HS-5 (cell line): Measurements from ENCODE around the gene MAP9.
"Not testable (repeated sequence)": the region's sequence is repeated elsewhere in the genome, so short reads cannot be mapped to it uniquely, and the experiment has no call there.

Experiments
- DNase-seq: peaks from one replicate; pipeline ENCODE4 v3.0.0-alpha.2; 2012; ENCODE audit warnings: low read depth

MAP9 gene

DNA sequence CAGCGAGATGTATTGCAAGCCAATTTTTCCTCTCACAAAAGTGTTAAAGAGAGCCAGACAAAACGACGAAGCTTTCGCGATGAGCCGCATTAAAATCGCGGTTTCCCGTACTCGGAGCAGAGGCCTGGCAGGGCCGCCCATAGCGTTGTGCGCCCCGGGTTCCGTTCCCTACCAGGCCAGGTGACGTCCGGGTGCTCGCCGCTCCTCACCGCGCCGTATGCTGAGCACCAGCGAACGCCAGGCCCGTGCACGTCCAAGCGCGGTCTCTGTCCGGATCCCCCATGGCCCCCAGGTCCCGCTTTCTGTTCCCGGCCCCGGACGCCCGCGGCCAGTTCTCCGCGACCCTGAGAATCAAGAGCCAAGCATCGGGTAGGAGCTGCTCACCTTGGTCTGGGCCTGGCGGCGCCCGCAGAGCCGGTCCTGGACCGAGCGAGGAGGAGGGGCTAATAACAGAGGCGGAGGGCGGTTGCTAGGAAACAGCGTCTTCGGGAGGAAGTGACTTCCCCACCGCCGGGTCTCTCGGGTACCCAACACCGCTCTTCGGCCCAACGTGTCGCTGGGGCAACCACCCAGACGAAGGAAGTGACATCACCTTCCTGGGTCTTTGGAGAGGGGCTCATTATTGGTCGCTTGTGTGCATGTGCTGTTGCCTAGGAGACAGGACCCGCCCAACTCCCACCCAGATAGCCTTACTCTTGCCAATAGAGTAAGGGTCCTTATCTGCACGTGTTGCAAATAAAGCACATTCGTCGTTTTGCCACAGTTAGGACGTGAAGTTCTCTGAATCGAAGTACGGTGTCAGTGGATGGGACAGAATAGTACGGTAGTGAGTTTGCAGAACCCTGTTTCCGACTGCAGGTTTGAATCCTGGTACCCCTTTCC is at the start of gene MAP9:
TSS of gene MAP9 (minus strand) at position 579 of the 882 bp plus-strand sequence. CDS start 1,115 bp downstream, outside the sequence.
- DNase-seq, result peak; percentile 72

DNA sequence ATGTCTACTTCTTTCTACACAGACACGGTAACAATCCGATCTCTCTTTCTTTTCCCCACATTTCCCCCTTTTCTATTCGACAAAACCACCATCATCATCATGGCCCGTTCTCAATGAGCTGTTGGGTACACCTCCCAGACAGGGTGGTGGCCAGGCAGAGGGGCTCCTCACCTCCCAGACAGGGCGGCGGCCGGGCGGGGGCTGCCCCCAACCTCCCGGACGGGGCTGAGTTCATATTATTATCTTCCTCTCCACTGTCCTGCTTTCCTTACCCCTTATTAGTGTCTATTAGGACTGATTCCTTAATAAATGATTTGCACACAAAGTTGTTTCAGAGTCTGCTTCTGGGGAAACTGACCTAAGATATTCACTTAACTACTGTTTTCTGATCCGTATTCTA is 48.0 kb upstream of the MAP9 start:
- DNase-seq, result not testable (repeated sequence)

DNA sequence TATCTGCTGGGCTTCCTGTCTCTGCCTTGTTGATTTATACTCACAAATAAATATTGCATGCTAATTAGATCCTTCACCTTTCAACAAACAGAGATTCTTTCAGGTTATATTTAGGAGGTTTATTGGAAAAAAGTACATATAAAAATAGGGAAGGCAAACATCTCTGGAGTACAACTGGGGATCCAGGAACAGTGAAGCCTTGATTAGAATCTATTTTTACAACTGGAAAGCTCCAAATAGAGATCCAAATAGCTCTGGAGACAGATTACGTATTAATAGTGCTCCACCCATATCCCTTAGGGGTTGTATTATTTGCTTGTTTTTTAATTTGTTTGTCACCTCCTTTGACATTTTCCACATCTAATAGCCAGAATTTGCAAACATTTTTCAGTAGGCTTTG is 46.9 kb upstream of the MAP9 start:
- DNase-seq, result no peak

DNA sequence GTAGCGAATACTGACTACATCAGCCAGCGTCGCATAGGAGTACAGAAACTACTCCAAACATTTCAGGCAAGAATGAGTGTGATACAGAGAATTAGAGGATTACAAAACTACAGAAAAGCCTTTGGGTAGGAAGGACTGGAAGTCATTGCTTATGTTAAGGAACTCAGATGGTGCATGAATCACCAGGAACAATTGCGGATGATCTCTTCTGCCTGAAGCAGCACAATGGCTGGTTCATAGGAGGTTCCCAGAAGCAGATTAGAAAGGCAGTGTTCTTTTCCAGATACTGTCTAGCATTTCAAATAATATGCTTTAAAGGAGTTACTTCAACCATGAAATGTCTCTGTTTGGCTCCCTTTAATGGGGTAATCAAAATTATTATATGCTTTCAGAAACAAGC is 42.5 kb upstream of the MAP9 start:
- DNase-seq, result no peak

DNA sequence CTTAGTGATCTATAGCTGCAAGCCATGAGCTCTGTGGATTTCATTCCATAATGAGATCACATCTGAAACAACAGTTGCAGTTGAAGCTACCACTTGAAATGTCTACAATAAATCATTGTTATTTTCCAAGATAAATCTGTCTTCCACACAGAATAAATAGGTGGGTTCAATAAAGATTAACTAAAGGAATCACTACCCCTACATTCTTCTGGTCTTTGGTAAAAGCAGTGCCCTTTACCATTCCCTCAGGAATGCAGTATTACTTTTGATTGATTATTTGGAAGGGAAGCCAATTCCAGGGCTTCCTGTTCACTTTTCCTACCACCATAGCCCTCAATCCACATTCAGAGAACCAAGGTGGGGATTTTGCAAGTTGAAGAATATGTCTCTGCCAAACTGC is 38.9 kb upstream of the MAP9 start:
- no peak for DNase-seq

DNA sequence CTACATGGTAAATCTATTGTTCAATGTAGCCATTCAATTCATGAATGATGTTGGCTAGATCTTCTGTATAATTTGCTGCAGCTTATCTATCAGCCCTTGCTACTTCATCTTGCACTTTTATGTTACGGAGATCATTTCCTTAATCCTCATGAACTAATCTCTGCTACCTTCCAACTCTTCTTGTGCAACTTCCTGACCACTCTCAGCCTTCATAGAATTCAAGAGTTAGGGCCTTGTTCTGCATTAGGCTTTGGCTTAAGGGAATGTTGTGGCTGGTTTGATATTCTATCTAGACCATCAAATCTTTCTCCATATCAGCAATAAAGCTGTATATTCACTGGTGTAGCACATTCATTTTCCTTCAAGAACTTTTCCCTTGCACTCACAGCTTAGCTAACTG is 36.7 kb upstream of the MAP9 start:
- DNase-seq, result no peak

DNA sequence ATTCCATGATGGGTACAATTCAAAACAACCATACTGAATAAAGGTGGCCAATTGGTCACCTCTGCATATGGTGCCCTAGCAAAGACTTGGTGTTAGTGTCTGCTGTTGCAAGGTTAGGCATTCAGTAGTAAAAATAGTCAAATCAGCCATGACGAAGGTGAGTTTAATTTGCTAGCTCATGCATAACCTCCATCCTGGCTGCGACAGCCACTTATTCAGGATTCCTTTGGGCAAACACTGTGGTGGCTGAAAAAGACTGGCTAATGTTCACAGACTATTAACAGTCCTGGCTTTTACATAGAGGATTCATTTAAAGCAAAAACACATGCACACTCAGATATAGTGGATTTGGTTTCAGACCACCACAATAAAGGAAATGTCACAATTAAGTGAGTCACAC is 34.8 kb upstream of the MAP9 start:
- no peak for DNase-seq

DNA sequence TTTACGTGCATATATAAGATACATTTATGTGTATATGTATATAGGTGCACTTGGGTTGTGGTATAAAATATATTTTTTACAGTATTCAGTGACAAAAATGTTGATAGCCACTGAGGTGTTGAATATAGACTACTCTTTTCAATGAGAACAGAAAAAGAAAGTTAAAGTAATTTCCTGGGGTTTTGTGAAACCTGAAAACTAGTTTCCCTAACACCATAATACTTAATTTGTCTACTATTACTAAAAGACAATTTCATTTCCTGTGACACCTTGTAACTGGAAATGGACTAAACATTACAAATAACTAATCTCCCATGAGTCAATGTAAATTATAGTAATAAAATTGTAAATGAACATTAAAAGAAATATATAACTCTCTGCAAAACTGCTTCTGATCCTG is 32.0 kb upstream of the MAP9 start:
- DNase-seq, result no peak

DNA sequence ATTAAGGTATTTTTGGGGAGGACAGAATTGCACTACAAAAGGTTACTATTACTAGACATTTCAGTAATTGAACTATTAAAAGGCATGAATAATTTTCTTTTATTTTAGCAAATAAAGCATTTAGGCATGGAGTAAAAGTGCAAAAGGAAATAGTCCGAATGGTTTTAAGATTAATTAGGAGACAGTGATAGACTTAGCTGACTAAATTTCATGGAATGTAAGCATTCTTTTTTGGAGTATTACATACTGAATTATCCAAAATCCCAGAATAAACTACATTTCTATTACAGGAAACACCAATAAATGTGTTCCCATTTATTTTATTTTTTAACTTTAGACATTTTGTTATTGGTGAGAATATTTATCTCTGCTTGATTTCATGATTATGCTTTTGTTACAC is 30.7 kb upstream of the MAP9 start:
- no peak for DNase-seq

DNA sequence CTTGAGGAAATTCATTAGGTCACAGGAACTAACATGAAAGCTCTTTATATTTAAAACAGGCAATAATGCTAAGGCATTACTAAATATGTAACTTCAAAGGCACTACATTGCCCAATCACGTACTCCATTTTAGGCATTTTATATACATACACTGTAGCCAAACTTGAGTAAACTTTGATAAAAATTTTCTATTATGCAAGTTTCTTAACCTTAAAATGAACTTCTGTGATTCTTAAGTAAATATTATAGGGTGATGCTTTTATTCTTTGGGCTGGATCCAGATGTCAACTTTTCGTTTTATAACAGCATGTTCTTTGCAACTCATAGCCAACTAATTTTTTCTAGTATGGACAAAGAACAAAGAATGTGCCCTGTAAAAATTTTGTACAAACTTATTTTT is 28.3 kb upstream of the MAP9 start:
- no peak for DNase-seq

DNA sequence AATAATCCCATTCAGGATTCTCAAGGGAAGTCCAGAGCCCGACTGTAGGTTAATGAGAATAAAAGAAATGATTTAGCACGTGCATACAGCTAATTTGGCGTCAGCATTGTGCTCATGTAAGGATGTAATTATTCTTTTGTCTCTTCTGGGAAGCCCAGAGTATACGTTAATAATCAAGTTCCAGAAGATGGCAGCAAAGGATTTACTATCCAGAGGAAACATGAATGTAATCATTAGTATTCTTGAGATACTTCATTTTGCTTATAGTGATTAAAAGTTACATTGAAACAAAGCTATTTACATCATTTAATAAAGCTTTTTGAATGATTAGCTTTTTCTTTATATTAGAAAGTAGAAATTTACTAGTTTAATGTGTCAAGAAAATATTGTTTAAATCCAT is 27.1 kb upstream of the MAP9 start:
- DNase-seq, result peak; percentile 22

DNA sequence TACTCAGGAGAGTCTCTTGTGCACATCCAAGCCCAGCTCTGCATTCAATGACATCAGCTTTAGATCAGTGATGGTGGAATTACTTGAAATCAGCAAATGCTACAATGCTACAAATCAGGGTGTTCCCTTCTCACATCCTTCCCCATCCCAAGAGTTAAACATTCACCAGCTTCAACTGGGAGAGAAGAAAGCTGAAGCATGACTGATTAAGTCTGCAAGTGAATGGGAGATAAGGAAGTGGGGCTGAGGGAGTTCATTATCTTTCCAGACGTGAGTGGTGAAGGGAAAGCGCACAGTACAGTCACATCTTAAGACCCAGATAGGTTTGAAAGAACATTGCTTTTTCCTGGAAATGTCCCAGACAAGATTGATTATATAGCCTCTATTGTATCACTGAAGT is 26.2 kb upstream of the MAP9 start:
- DNase-seq, result no peak

DNA sequence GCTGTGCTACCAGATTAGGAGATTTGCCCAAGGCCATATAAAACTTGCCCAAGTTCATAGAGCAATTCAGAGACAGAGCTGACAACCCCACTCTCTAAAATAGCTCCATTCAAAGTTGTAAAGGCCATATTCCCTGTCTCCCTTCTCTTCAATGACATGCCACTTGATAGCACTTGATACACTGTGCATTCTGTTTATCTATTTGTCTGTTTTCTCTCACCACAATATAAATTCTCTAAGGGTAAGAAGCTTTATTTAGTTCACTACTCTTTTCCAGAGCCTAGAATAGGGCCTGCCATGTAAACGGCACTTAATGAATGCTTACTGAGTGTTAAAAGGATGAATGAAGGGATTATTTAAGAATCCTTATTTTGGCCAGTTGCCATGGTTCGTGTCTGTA is 24.1 kb upstream of the MAP9 start:
- no peak for DNase-seq

DNA sequence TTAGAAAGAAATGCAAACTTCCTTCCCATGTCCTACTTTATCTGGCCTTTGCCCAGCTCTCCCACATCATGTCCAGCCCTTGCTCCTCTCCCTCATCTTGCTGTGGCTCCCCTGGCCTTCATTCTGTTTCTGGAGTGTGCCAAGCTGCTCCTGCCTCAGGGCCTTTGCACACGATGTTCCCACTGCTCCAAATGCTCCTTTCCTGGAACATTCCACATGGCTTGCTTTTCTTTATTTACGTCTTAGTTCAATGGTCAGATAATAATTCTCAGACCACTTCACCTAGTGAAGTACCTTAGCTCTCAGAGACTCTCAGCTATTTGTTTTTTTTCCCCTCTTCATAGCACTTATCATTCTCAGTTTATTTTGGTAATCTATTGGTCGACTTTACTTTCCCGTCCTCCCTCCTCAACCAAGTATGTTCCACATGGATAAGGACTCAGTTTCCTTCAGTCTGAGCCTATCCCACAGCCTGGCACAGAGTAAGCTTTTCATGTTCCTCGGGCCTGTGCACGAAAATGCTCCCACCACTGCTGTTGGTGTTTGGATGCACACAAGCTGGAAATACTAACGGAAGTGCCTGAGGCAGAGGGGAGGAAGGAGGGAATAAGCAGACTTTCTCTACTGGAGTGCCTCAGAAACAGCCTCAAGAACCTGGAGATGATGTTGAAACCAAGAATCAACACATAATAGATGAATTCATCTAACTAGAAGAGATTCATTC is 23.4 kb upstream of the MAP9 start:
- DNase-seq, result no peak

DNA sequence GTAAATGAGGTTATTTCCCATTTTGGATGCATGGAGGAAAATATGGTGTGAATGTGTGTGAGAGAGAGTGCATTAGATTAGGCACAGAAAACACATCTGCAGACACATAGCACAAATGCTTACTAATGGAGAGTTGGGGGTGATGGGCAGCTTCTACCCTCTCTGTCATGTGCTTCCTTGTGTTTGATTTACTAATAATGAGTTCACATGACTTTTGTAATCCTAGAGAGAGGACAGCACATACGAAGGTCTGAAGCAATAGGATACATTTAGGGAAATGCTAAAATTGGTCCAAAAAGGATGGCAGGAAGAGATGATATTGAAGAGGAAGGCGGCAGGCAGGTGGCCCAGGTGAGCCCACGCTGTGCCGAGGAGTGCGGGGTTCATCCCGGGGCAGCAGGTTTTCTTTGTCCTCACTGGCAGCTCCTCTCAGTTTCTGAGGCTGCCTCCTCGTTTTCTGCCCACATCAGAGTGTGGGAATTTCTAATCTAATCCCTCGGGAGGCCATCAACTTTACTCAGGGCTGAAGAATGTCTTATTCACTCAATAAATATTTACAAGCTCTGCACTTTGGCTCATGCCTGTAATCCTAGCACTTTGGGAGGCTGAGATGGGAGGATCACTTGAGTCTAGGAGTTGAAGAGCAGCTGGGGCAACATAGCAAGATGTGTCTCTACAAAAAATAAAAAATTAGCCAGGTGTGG is 15.9 kb upstream of the MAP9 start:
- DNase-seq, result peak; percentile 78

DNA sequence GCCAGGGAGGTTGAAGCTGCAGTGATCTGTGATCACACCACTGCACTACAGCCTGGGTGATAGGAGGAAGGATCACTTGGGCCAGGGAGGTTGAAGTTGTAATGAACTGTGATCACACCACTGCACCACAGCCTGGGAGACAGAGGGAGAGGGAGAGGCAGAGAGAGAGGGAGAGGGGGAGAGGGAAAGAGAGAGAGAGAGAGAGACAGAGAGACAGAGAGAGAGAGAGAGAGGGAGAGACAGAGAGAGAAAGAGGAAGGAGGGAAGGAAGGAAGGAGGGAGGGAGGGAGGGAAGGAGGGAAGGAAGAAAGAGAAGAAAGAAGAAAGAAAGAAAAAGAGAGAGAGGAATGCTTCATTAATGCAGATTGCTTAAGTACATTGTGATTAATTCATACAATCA is 15.2 kb upstream of the MAP9 start:
- no peak for DNase-seq

DNA sequence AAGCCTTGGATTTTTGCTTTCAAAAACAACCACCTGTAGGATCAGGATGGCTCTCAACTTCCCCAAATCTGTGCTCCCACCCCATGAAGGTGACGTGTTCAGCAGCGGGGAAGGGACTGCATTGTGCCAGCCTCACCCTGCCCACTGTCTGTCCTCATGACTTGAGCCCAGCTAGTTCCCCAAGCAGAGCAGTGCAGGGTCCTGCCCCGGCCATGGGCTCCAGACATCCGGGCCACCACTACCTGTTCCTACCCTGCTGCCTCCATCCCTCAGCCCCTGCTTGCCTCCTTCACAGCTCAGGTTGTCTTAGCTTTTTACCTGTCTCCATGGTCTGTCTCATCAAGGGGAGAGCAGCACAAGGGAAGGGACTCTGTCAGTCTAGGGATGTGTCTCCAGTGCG is 11.4 kb upstream of the MAP9 start:
- DNase-seq, result no peak

DNA sequence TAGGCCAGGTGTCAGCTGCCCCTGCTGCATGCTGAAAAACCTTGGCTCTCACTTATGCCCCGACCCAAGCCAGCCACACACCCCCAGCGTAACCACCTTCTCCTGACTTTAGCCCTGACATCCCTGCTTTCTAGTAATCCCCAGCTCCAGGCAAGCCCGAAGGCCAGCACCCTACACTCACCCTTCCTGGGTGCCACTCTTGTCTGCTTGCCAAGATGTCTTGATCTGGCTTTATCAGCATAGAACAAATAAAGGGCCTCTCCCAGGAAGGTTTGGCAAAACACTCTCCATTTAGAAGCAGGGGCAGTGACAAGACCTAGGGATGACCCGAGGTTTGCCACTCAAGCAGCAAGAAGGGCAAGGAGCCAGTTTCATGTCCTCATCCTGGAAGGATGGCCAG is 6.8 kb upstream of the MAP9 start:
- DNase-seq, result no peak

DNA sequence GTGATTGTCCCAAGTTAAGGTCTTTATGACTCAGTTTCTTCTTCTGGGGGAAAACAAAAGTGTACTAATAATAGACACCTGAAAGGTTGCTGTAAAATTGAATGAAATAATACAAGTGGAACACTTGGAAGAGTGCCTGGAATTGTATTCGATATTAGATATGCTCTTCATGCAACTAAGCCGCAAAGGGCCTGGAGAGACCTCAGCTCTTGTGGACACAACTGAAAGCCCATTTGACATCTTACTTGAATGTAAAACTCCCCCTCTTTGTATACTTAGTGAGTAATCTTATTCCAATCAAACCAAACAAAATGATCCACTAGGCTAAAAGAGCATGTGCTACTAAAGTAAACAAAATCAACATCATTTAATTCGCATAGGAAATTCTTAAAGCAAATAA is 511 bp upstream of the MAP9 start:
- no peak for DNase-seq

DNA sequence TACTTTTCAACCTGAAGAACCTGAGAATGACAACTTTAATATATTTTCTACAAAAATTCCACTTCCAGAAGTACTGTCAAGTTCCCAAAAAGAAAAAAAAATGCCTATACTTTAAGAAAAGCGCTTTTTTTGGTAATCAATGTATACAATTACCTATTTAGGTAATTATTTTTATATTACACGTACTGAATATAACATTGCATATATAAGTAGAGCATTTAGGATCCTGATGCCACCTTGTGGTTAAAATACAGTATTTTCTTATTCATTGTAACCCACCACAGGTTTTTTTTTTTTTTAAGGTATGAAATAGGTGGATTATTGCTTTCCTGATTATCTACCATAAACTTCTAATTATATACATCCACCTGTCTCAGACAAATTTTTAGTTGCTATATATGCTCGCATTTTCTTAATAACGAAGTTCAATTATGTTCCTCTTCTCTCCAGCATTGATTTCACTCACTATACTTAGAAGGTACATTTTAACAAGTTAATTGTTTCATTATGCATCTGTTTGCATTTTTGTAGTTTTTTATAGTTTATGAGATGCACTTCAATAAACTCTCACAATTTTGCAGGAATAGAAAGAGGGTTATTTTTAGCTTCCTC is 5.2 kb downstream of the MAP9 start:
- no peak for DNase-seq

DNA sequence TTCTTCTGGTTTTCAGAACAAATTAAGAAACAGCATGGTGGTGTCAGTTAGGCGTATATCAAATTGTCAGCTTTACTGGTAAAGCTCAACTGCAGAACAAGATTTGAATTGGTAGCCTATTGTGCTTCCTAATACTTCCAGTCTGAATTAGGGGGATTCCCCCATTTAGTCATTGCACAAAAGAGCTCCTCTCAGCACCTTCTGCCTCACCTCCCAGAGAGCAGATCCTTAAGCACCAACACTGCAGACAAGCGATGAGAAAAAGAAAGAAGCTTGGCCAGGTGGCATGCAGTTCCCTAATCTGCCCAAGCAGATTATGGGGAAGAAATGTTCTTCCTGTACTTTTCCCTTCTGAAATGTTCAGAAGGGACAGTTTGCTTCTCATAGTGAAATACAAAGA is 9.2 kb downstream of the MAP9 start:
- no peak for DNase-seq

DNA sequence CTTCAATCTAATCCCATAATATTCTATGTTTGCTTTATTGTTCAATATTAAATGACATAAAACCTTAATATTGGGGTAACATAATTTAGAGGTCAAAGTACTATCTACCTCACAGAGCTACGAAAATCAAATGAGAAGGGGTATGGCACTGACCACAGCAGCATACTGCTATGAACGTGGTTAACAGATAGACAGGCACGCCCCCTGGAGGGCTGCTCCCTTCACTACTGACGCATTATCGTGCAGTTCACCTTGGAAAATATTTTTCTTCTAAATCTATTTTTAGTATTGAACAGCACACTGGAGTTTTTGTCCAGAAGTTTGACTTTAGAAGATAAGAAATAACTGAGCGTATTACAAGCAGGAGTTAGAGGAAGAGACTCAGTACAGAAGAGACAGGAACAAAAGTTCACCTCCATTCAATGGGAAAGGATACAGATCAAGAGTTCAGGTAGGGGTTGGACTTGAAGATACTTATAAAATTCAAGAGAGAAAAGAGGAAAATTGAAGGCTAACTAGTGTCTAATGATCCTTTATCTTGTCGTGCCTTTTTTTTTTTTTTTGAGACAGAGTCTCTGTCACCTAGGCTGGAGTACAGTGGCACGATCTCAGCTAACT is 22.7 kb downstream of the MAP9 start:
- no peak for DNase-seq
